Suprapubic skin (tissue), 3 donors: ENCODE data around the gene C1orf21.

Experiments used
- CTCF ChIP-seq, 2 donors: fragments of 200-600 bp in 1 of 2; fragments of 450-650 bp in 1 of 2; sonication (generic) in 1 of 2; IDR thresholded peaks; one replicate each; pipeline ENCODE4 v1.5.1; 2016 to 2019; ENCODE audit warnings: antibody characterized with exemption in 2 of 2, mild to moderate bottlenecking in 1 of 2, moderate library complexity in 1 of 2
- POLR2A ChIP-seq, 2 donors: fragments of 450-650 bp; IDR thresholded peaks; one replicate each; pipeline ENCODE4 v1.6.1; 2017; ENCODE audit warnings: antibody characterized with exemption in 2 of 2, mild to moderate bottlenecking in 2 of 2, moderate library complexity in 2 of 2

- TF ChIP-seq CTCF (IDR thresholded peaks at IDR 0.05) (no peak), POLR2A (IDR thresholded peaks at IDR 0.05) (no peak)
Observed at GRCh38 chr1:184677344-184677743, 290.5 kb downstream of the C1orf21 start.
